Measurements from ENCODE around the gene CAND2.

Gene CAND2

GRCh38 chr3:12809435-12809834 is 13.0 kb downstream of the CAND2 start:
- Mint-ChIP-seq H3K27me3 (no peaks in the 10 kb centered on the region), H3K4me3 (peak overlapping the region; percentile 6 to 61), H3K27ac (no peak overlapping the region), H3K4me1 (peaks cover 8% of the 10 kb centered on the region), H3K9me3 (no peaks in the 10 kb centered on the region)
- DNase-seq = no peak
- ATAC-seq = no peak

- peak overlapping the region; percentile 35 to 71 for H3K27ac Mint-ChIP-seq
Observed at GRCh38 chr3:12810013-12810780, 13.7 kb downstream of the CAND2 start.

GRCh38 chr3:12810961-12811360 is 14.5 kb downstream of the CAND2 start:
- Mint-ChIP-seq H3K9me3 (no peaks in the 10 kb centered on the region), H3K27ac (no peak overlapping the region), H3K4me1 (peaks cover 8% of the 10 kb centered on the region), H3K4me3 (peak overlapping the region in 1 of 2 donors; percentile 61), H3K27me3 (no peaks in the 10 kb centered on the region)
- no peak for DNase-seq
- ATAC-seq = no peak

More at GRCh38 chr3:12810013-12810780, 13.7 kb downstream of the CAND2 start:
- peak; percentile 92 to 94 for DNase-seq
- peak; percentile 97 for ATAC-seq
- H3K4me1 Mint-ChIP-seq = peaks cover 8% of the 10 kb centered on the region
- H3K27me3 Mint-ChIP-seq = no peaks in the 10 kb centered on the region
- peak overlapping the region; percentile 55 to 61 for H3K4me3 Mint-ChIP-seq
- no peaks in the 10 kb centered on the region for H3K9me3 Mint-ChIP-seq

GRCh38 chr3:12812812-12813211 is 16.3 kb downstream of the CAND2 start:
- Mint-ChIP-seq H3K27ac (no peak overlapping the region), H3K9me3 (no peaks in the 10 kb centered on the region), H3K4me3 (no peak overlapping the region), H3K4me1 (peaks cover 8% of the 10 kb centered on the region), H3K27me3 (no peaks in the 10 kb centered on the region)
- no peak for ATAC-seq
- no peak for DNase-seq

- Mint-ChIP-seq H3K9me3 (no peaks in the 10 kb centered on the region), H3K27me3 (no peaks in the 10 kb centered on the region), H3K4me3 (no peak overlapping the region), H3K4me1 (peaks cover 8% of the 10 kb centered on the region), H3K27ac (peak overlapping the region in 1 of 2 donors; percentile 45)
- ATAC-seq = no peak
- DNase-seq = no peak
Observed at GRCh38 chr3:12813967-12814366, 17.5 kb downstream of the CAND2 start.

GRCh38 chr3:12815078-12815477 is 18.6 kb downstream of the CAND2 start:
- no peak for ATAC-seq
- H3K27ac Mint-ChIP-seq = no peak overlapping the region
- H3K4me3 Mint-ChIP-seq = no peak overlapping the region
- no peaks in the 10 kb centered on the region for H3K9me3 Mint-ChIP-seq
- peaks cover 8% of the 10 kb centered on the region for H3K4me1 Mint-ChIP-seq
- no peak for DNase-seq
- no peaks in the 10 kb centered on the region for H3K27me3 Mint-ChIP-seq

GRCh38 chr3:12815719-12816118 is 19.2 kb downstream of the CAND2 start:
- H3K9me3 Mint-ChIP-seq = no peaks in the 10 kb centered on the region
- H3K27ac Mint-ChIP-seq = no peak overlapping the region
- H3K4me1 Mint-ChIP-seq = peaks cover 3% of the 10 kb centered on the region
- ATAC-seq = no peak
- H3K4me3 Mint-ChIP-seq = no peak overlapping the region
- H3K27me3 Mint-ChIP-seq = no peaks in the 10 kb centered on the region
- DNase-seq = no peak

- no peak for ATAC-seq
- H3K4me1 Mint-ChIP-seq = no peaks in the 10 kb centered on the region
- peak overlapping the region in 1 of 2 donors; percentile 54 for H3K27ac Mint-ChIP-seq
- H3K9me3 Mint-ChIP-seq = no peaks in the 10 kb centered on the region
- DNase-seq = no peak
- H3K4me3 Mint-ChIP-seq = no peak overlapping the region
- H3K27me3 Mint-ChIP-seq = no peaks in the 10 kb centered on the region
Observed at GRCh38 chr3:12816521-12817342, 20.3 kb downstream of the CAND2 start.

GRCh38 chr3:12817343-12817710 is 20.8 kb downstream of the CAND2 start:
- no peaks in the 10 kb centered on the region for H3K4me1 Mint-ChIP-seq
- DNase-seq = no peak

GRCh38 chr3:12818273-12818672 is 21.8 kb downstream of the CAND2 start:
- no peak for DNase-seq
- Mint-ChIP-seq H3K9me3 (no peaks in the 10 kb centered on the region), H3K4me3 (no peak overlapping the region), H3K27me3 (no peaks in the 10 kb centered on the region), H3K4me1 (no peaks in the 10 kb centered on the region), H3K27ac (no peak overlapping the region)
- no peak for ATAC-seq

More at GRCh38 chr3:12817343-12817710, 20.8 kb downstream of the CAND2 start:
- ATAC-seq = no peak
- Mint-ChIP-seq H3K27me3 (no peaks in the 10 kb centered on the region), H3K9me3 (no peaks in the 10 kb centered on the region), H3K4me3 (no peak overlapping the region), H3K27ac (no peak overlapping the region)

GRCh38 chr3:12818773-12819172 is 22.3 kb downstream of the CAND2 start:
- Mint-ChIP-seq H3K9me3 (no peaks in the 10 kb centered on the region), H3K4me1 (no peaks in the 10 kb centered on the region), H3K27me3 (no peaks in the 10 kb centered on the region), H3K27ac (no peak overlapping the region), H3K4me3 (no peak overlapping the region)
- ATAC-seq (no peak), DNase-seq (no peak)

- ATAC-seq (no peak), DNase-seq (no peak)
- Mint-ChIP-seq H3K27ac (peak overlapping the region in 1 of 2 donors; percentile 7), H3K4me3 (no peak overlapping the region), H3K4me1 (no peaks in the 10 kb centered on the region), H3K9me3 (no peaks in the 10 kb centered on the region), H3K27me3 (no peaks in the 10 kb centered on the region)
Observed at GRCh38 chr3:12822725-12823373, 26.4 kb downstream of the CAND2 start.

GRCh38 chr3:12824299-12824698 is 27.8 kb downstream of the CAND2 start:
- no peak overlapping the region for H3K4me3 Mint-ChIP-seq
- no peak for DNase-seq
- no peak for ATAC-seq
- H3K27ac Mint-ChIP-seq = no peak overlapping the region
- no peaks in the 10 kb centered on the region for H3K27me3 Mint-ChIP-seq
- H3K4me1 Mint-ChIP-seq = no peaks in the 10 kb centered on the region
- no peaks in the 10 kb centered on the region for H3K9me3 Mint-ChIP-seq

- Mint-ChIP-seq H3K4me3 (no peak overlapping the region), H3K9me3 (no peaks in the 10 kb centered on the region), H3K27ac (no peak overlapping the region), H3K4me1 (no peaks in the 10 kb centered on the region), H3K27me3 (no peaks in the 10 kb centered on the region)
- DNase-seq = no peak
- ATAC-seq = no peak
Observed at GRCh38 chr3:12825156-12825555, 28.7 kb downstream of the CAND2 start.

- Mint-ChIP-seq H3K27me3 (no peaks in the 10 kb centered on the region), H3K4me1 (peaks cover 9% of the 10 kb centered on the region), H3K9me3 (no peaks in the 10 kb centered on the region), H3K4me3 (no peak overlapping the region), H3K27ac (no peak overlapping the region)
- ATAC-seq = no peak
- no peak for DNase-seq
Observed at GRCh38 chr3:12828751-12829150, 32.3 kb downstream of the CAND2 start.

GRCh38 chr3:12829404-12829803 is 32.9 kb downstream of the CAND2 start:
- no peaks in the 10 kb centered on the region for H3K9me3 Mint-ChIP-seq
- H3K27ac Mint-ChIP-seq = no peak overlapping the region
- no peak overlapping the region for H3K4me3 Mint-ChIP-seq
- H3K27me3 Mint-ChIP-seq = no peaks in the 10 kb centered on the region
- no peak for ATAC-seq
- DNase-seq = no peak
- H3K4me1 Mint-ChIP-seq = peaks cover 14% of the 10 kb centered on the region
